ENCODE measurements around the gene LARGE2. TPM values are rescaled to one million over a fixed set of nuclear protein-coding genes. Genes with fewer than 3 reads are reported as not detected.

LARGE2 gene
- total RNA-seq, 2 experiments from 2014 or later = 0.60 to 1.3 TPM

- no peaks in the 10 kb centered on the region for H3K79me2 ChIP-seq (ENCODE audit: insufficient read depth, low read depth, low read length)
- H3K27ac ChIP-seq (ENCODE audit: low read depth, low read length, poor library complexity, severe bottlenecking) = no peak overlapping the region
- H3K9me3 ChIP-seq (ENCODE audit: low read length) = no peaks in the 10 kb centered on the region
- no peaks in the 10 kb centered on the region for H4K20me1 ChIP-seq (ENCODE audit: insufficient read depth, low read length)
- no peak overlapping the region for H2AFZ ChIP-seq (ENCODE audit: low read length)
- DNase-seq (ENCODE audit: low spot score) = no peak
- peaks cover 13% of the 10 kb centered on the region for H3K4me1 ChIP-seq (ENCODE audit: insufficient read depth, low read length, poor library complexity, severe bottlenecking)
- ChIA-PET CTCF (ENCODE audit: unreplicated experiment) (no interaction called here), POLR2A (interaction anchor here (1.2 kb wide), 1 partner anchor 64 kb away, joined by 3 read pairs; no protein-coding TSS in a partner anchor)
- no peaks in the 10 kb centered on the region for H3K36me3 ChIP-seq (ENCODE audit: insufficient read depth, low read length)
- no TSS peak for BruUV-seq (replicated peaks)
- H3K9me2 ChIP-seq (ENCODE audit: insufficient read depth, low read length) = no peaks in the 10 kb centered on the region
- H3K4me3 ChIP-seq (ENCODE audit: low read depth, low read length, poor library complexity, severe bottlenecking) = no peak overlapping the region
- H3K4me2 ChIP-seq (ENCODE audit: low read length) = no peak overlapping the region
- intact Hi-C loops (cut with micrococcal nuclease; ENCODE audit: unreplicated experiment) = no loop called here
- TF ChIP-seq, protein P1, sequence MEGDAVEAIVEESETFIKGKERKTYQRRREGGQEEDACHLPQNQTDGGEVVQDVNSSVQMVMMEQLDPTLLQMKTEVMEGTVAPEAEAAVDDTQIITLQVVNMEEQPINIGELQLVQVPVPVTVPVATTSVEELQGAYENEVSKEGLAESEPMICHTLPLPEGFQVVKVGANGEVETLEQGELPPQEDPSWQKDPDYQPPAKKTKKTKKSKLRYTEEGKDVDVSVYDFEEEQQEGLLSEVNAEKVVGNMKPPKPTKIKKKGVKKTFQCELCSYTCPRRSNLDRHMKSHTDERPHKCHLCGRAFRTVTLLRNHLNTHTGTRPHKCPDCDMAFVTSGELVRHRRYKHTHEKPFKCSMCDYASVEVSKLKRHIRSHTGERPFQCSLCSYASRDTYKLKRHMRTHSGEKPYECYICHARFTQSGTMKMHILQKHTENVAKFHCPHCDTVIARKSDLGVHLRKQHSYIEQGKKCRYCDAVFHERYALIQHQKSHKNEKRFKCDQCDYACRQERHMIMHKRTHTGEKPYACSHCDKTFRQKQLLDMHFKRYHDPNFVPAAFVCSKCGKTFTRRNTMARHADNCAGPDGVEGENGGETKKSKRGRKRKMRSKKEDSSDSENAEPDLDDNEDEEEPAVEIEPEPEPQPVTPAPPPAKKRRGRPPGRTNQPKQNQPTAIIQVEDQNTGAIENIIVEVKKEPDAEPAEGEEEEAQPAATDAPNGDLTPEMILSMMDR (conservative IDR thresholded peaks at IDR 0.05; ENCODE audit: low read length) = no peak
- no peak for TF ChIP-seq EZH2phosphoT487 (IDR thresholded peaks at IDR 0.05; ENCODE audit: borderline replicate concordance, low read depth, low read length)
These were observed 20.8 kb upstream of the LARGE2 start for GRCh38 chr11:45901626-45902025.

DNA sequence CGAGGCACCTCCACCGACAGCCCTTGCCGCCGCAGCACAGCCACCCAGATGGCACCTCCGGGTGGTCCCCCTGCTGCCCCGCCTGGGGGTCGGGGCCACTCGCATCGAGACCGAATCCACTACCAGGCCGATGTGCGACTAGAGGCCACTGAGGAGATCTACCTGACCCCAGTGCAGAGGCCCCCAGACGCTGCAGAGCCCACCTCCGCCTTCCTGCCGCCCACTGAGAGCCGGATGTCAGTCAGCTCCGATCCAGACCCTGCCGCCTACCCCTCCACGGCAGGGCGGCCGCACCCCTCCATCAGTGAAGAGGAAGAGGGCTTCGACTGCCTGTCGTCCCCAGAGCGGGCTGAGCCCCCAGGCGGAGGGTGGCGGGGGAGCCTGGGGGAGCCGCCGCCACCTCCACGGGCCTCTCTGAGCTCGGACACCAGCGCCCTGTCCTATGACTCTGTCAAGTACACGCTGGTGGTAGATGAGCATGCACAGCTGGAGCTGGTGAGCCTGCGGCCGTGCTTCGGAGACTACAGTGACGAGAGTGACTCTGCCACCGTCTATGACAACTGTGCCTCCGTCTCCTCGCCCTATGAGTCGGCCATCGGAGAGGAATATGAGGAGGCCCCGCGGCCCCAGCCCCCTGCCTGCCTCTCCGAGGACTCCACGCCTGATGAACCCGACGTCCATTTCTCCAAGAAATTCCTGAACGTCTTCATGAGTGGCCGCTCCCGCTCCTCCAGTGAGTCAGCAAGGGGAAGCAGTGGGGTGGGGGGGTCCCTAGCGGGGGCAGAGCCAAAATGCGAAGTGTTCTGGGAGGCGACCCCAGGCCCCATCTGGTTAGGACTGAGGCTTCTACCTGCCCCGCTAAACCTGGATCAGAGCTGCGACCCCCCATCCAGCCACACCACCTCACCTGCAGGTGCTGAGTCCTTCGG, 19.7 kb upstream of the LARGE2 start:
- H3K27ac ChIP-seq (ENCODE audit: low read depth, low read length, poor library complexity, severe bottlenecking) = no peak overlapping the region
- H3K4me2 ChIP-seq (ENCODE audit: low read length) = no peak overlapping the region
- ChIA-PET POLR2A (no interaction called here), CTCF (ENCODE audit: unreplicated experiment) (no interaction called here)
- H3K9me3 ChIP-seq (ENCODE audit: low read length) = no peaks in the 10 kb centered on the region
- no TSS peak for BruUV-seq (replicated peaks)
- DNase-seq (ENCODE audit: low spot score) = no peak
- H3K4me3 ChIP-seq (ENCODE audit: low read depth, low read length, poor library complexity, severe bottlenecking) = no peak overlapping the region
- no peaks in the 10 kb centered on the region for H3K79me2 ChIP-seq (ENCODE audit: insufficient read depth, low read depth, low read length)
- H3K36me3 ChIP-seq (ENCODE audit: insufficient read depth, low read length) = no peaks in the 10 kb centered on the region
- H4K20me1 ChIP-seq (ENCODE audit: insufficient read depth, low read length) = no peaks in the 10 kb centered on the region
- peaks cover 13% of the 10 kb centered on the region for H3K4me1 ChIP-seq (ENCODE audit: insufficient read depth, low read length, poor library complexity, severe bottlenecking)
- H3K9me2 ChIP-seq (ENCODE audit: insufficient read depth, low read length) = no peaks in the 10 kb centered on the region
- intact Hi-C loops (cut with micrococcal nuclease; ENCODE audit: unreplicated experiment) = no loop called here
- no peak overlapping the region for H2AFZ ChIP-seq (ENCODE audit: low read length)
- TF ChIP-seq, protein P1 (conservative IDR thresholded peaks at IDR 0.05; ENCODE audit: low read length) = no peak
- TF ChIP-seq EZH2phosphoT487 (IDR thresholded peaks at IDR 0.05; ENCODE audit: borderline replicate concordance, low read depth, low read length) = no peak

- peaks cover under 1% of the 10 kb centered on the region; the same call in 1 of the 2 replicates for H3K36me3 ChIP-seq (ENCODE audit: insufficient read depth, low read length)
- H4K20me1 ChIP-seq (ENCODE audit: insufficient read depth, low read length) = no peaks in the 10 kb centered on the region
- peaks cover 4% of the 10 kb centered on the region for H3K4me1 ChIP-seq (ENCODE audit: insufficient read depth, low read length, poor library complexity, severe bottlenecking)
- ChIA-PET CTCF (ENCODE audit: unreplicated experiment) (no interaction called here), POLR2A (no interaction called here)
- TF ChIP-seq EZH2phosphoT487 (IDR thresholded peaks at IDR 0.05; ENCODE audit: borderline replicate concordance, low read depth, low read length) = no peak
- TF ChIP-seq, protein P1 (conservative IDR thresholded peaks at IDR 0.05; ENCODE audit: low read length) = no peak
- no TSS peak for BruUV-seq (replicated peaks)
- H3K79me2 ChIP-seq (ENCODE audit: insufficient read depth, low read depth, low read length) = no peaks in the 10 kb centered on the region
- intact Hi-C loops (cut with micrococcal nuclease; ENCODE audit: unreplicated experiment) = no loop called here
- no peak overlapping the region for H3K4me3 ChIP-seq (ENCODE audit: low read depth, low read length, poor library complexity, severe bottlenecking)
- H3K9me3 ChIP-seq (ENCODE audit: low read length) = no peaks in the 10 kb centered on the region
- no peak overlapping the region for H3K27ac ChIP-seq (ENCODE audit: low read depth, low read length, poor library complexity, severe bottlenecking)
- DNase-seq (ENCODE audit: low spot score) = no peak
- H3K9me2 ChIP-seq (ENCODE audit: insufficient read depth, low read length) = no peaks in the 10 kb centered on the region
- H3K4me2 ChIP-seq (ENCODE audit: low read length) = no peak overlapping the region
- H2AFZ ChIP-seq (ENCODE audit: low read length) = no peak overlapping the region
These were observed 18.0 kb upstream of the LARGE2 start for GRCh38 chr11:45904309-45904915.

Data from OCI-LY7 (cell line).